B cell (primary cell): ENCODE results near the gene PPM1M. TPM values are rescaled to one million over a fixed set of nuclear protein-coding genes. Genes with fewer than 3 reads are reported as not detected.

Experiments used
- ATAC-seq: fragments of 200-7000 bp; cut with Tn5 transposase; one replicate; pipeline ENCODE4 v1.10.0; 2021; ENCODE audit warnings: low read depth, mild to moderate bottlenecking, moderate number of reproducible peaks, moderate library complexity
- CTCF ChIA-PET: fragments of 350-600 bp; sonication (Branson Sonifier 250); formaldehyde crosslinking; loops from one replicate; lab custom pipeline; 2021; ENCODE audit warnings: antibody characterized with exemption, inconsistent platforms; lab: Charles Lee
- POLR2A ChIA-PET: fragments of 350-600 bp; sonication (Branson Sonifier 250); formaldehyde crosslinking; loops from one replicate; lab custom pipeline; 2021; ENCODE audit warnings: antibody characterized with exemption; lab: Charles Lee
- DNase-seq: peaks from one replicate; pipeline ENCODE4 v3.0.0; 2013
- H2AFZ ChIP-seq: 2 replicates; pipeline ENCODE4 v1.6.1; 2012; ENCODE audit warnings: mild to moderate bottlenecking, low read depth, low read length; ENCODE audit not compliant: insufficient read depth, poor library complexity, severe bottlenecking
- H3K27ac ChIP-seq, 2 donors: 1 replicate in 1 of 2; 2 replicates in 1 of 2; pipeline ENCODE4 v1.5.1; 2012 to 2013; ENCODE audit warnings: low read length in 2 of 2, mild to moderate bottlenecking in 2 of 2, moderate library complexity in 1 of 2
- H3K27me3 ChIP-seq, 4 experiments: fragments of 200-600 bp in 1 of 4; sonication (generic) in 1 of 4; replicated peaks in 1 of 4; 1 replicate in 2 of 4; 2 replicates in 2 of 4; pipeline versions ENCODE4 v1.6.1 to v1.7.0; 2013 to 2016; ENCODE audit warnings: low read length in 3 of 4, mild to moderate bottlenecking in 2 of 4, mixed read lengths in 1 of 4, moderate library complexity in 1 of 4; ENCODE audit not compliant: insufficient read depth in 4 of 4, control insufficient read depth in 3 of 4; ENCODE audit errors: control extremely low read depth in 1 of 4
- H3K36me3 ChIP-seq, 2 experiments: replicated peaks in 1 of 2; 1 replicate in 1 of 2; 2 replicates in 1 of 2; pipeline versions ENCODE4 v1.6.1 to v1.7.1; 2013; ENCODE audit warnings: low read length in 1 of 2; ENCODE audit not compliant: insufficient read depth in 2 of 2, control insufficient read depth in 1 of 2; ENCODE audit errors: control extremely low read depth in 1 of 2, extremely low read depth in 1 of 2
- H3K4me1 ChIP-seq, 2 donors: fragments of 200-600 bp in 1 of 2; sonication (generic) in 1 of 2; 1 replicate in 1 of 2; 2 replicates in 1 of 2; pipeline versions ENCODE4 v1.5.1 to v1.6.1; 2013 to 2017; ENCODE audit warnings: low read length in 2 of 2; ENCODE audit not compliant: control insufficient read depth in 2 of 2, insufficient read depth in 2 of 2
- H3K4me2 ChIP-seq: replicated peaks from 2 replicates; pipeline ENCODE3; 2012; ENCODE audit warnings: mild to moderate bottlenecking, low read depth, low read length; ENCODE audit not compliant: poor library complexity, severe bottlenecking
- H3K4me3 ChIP-seq, 5 experiments: fragments of 200-600 bp in 1 of 5; sonication (generic) in 1 of 5; 1 replicate in 3 of 5; 2 replicates in 2 of 5; pipeline versions ENCODE4 v1.5.1 to v1.7.0; 2011 to 2016; ENCODE audit warnings: low read length in 4 of 5, mild to moderate bottlenecking in 4 of 5, low read depth in 2 of 5, control low read depth in 1 of 5, moderate library complexity in 1 of 5; ENCODE audit not compliant: insufficient read depth in 1 of 5; ENCODE audit errors: control extremely low read depth in 1 of 5, extremely low read depth in 1 of 5
- H3K79me2 ChIP-seq: fragments of 200-600 bp; sonication (generic); one replicate; pipeline ENCODE4 v1.6.0; 2016; ENCODE audit warnings: low read length; ENCODE audit not compliant: control insufficient read depth, insufficient read depth
- H3K9ac ChIP-seq: fragments of 200-600 bp; sonication (generic); 2 replicates; pipeline ENCODE4 v1.6.1; 2017; ENCODE audit warnings: mild to moderate bottlenecking, low read length, moderate library complexity
- H3K9me3 ChIP-seq, 3 donors: one replicate each; pipeline versions ENCODE4 v1.6.1 to v1.7.1; 2013; ENCODE audit warnings: low read length in 2 of 3; ENCODE audit not compliant: control insufficient read depth in 2 of 3, insufficient read depth in 1 of 3; ENCODE audit errors: control extremely low read depth in 1 of 3
- H4K20me1 ChIP-seq: 2 replicates; pipeline ENCODE4 v1.6.0; 2012; ENCODE audit warnings: mild to moderate bottlenecking, low read length; ENCODE audit not compliant: insufficient read depth, control insufficient read depth, poor library complexity, severe bottlenecking
- H3K27ac Mint-ChIP-seq: one replicate; pipeline ENCODE4 v1.8.0; 2021; ENCODE audit warnings: mixed read lengths
- H3K27me3 Mint-ChIP-seq: one replicate; pipeline ENCODE4 v1.8.0; 2021; ENCODE audit warnings: mixed read lengths
- H3K4me1 Mint-ChIP-seq: one replicate; pipeline ENCODE4 v1.8.0; 2021; ENCODE audit warnings: mixed read lengths
- H3K4me3 Mint-ChIP-seq: one replicate; pipeline ENCODE4 v1.8.0; 2021; ENCODE audit warnings: mixed read lengths
- H3K9me3 Mint-ChIP-seq: one replicate; pipeline ENCODE4 v1.8.0; 2022; ENCODE audit warnings: mixed read lengths; ENCODE audit not compliant: insufficient read depth
- EZH2 ChIP-seq: IDR thresholded peaks from 2 replicates; pipeline ENCODE4 v1.6.1; 2012; ENCODE audit warnings: borderline replicate concordance, low read depth, mild to moderate bottlenecking, moderate library complexity, low read length; ENCODE audit not compliant: insufficient read depth, poor library complexity, severe bottlenecking
- WGBS: methylation state at CpG from one replicate; pipeline ENCODE4 v1.1.5; 2013; ENCODE audit warnings: missing lambda C conversion rate; ENCODE audit not compliant: insufficient coverage; 5-methylcytosine and 5-hydroxymethylcytosine counted together
- intact Hi-C: fragments of 100-400 bp; cut with micrococcal nuclease; formaldehyde crosslinking; loops from one replicate; pipeline ENCODE4 v1.10.0; 2022
- polyA plus RNA-seq: library from polyadenylated mRNA; depleted of rRNA; stranded (reverse); fragments of >200 nt; gene quantifications from 2 replicates; pipeline ENCODE4 v1.2.3, GENCODE V29; 2012
- total RNA-seq, 2 donors: library from RNA; stranded (reverse); fragments of 120-200 nt in 1 of 2; gene quantifications; 1 replicate in 1 of 2; 2 replicates in 1 of 2; pipeline versions ENCODE4 v1.2.3 to v1.2.4, GENCODE V29; 2013 to 2022
- TF ChIP-seq, protein P1 (sequence below): fragments of 200-600 bp; IDR thresholded peaks from one replicate; pipeline ENCODE4 v1.8.0; 2022; ENCODE audit warnings: antibody characterized with exemption, mild to moderate bottlenecking

The PPM1M gene
- total and polyA plus RNA-seq, 2 donors (not counting 1 experiment from before 2014, with no cell fraction given) = 45.0 to 65.2 TPM

DNA sequence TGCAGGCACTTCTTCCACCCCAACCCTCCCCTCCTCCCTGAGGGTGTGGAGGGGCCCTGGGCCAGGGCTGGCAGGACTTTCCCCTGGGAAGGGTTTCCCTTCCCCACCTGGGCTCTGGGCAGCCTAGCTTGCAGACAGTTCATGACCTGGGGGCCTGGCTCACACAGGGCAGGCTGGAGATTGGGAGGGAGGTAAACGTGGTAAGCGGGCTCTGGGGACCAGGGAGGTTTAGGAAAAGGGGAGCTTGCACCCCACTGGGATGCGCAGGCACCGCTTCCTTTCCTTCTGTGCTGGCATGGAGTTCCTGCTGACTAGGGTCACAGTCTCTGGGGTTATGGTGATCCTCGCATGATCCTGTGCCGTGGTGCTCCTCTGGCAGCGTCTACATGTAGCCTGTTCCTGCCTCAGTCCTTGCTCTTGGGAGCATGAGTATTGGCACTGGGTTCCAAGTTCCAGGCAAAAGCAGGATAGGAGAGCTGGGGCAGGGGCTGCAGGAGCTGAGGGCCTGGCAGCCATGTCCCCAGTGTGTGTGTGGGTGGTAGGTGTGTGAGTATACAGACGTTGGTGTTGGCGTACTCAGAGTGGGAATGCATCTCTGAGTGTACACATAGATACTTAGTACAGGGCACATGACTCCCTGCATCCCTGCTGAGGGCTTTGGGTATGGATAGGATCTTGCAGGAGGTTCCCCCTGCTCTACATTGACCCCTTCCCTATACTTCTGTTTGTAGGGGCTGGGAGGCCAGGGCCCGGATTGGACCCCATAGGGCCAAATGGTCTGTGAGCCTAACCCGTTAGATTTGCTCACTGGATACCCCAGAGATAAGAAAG lies 49.0 kb downstream of the PPM1M start:
- H2AFZ ChIP-seq = no peak overlapping the region
- H3K9ac ChIP-seq = no peak overlapping the region
- Mint-ChIP-seq H3K9me3 (no peaks in the 10 kb centered on the region), H3K4me3 (no peak overlapping the region), H3K27me3 (no peaks in the 10 kb centered on the region), H3K27ac (no peak overlapping the region), H3K4me1 (peaks cover 19% of the 10 kb centered on the region)
- H3K79me2 ChIP-seq = peaks cover 54% of the 10 kb centered on the region
- H3K4me1 ChIP-seq = peaks cover 0 to 12% of the 10 kb centered on the region in 2 donors
- TF ChIP-seq, protein P1, sequence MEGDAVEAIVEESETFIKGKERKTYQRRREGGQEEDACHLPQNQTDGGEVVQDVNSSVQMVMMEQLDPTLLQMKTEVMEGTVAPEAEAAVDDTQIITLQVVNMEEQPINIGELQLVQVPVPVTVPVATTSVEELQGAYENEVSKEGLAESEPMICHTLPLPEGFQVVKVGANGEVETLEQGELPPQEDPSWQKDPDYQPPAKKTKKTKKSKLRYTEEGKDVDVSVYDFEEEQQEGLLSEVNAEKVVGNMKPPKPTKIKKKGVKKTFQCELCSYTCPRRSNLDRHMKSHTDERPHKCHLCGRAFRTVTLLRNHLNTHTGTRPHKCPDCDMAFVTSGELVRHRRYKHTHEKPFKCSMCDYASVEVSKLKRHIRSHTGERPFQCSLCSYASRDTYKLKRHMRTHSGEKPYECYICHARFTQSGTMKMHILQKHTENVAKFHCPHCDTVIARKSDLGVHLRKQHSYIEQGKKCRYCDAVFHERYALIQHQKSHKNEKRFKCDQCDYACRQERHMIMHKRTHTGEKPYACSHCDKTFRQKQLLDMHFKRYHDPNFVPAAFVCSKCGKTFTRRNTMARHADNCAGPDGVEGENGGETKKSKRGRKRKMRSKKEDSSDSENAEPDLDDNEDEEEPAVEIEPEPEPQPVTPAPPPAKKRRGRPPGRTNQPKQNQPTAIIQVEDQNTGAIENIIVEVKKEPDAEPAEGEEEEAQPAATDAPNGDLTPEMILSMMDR = no peak
- no peak for TF ChIP-seq EZH2
- peaks cover 15% of the 10 kb centered on the region for H4K20me1 ChIP-seq
- CTCF ChIA-PET = interaction anchor here (0.6 to 12.8 kb wide), 3 partner anchors 41 to 74 kb away, joined by 3 to 352 read pairs (median 4); no protein-coding TSS in a partner anchor
- no peak overlapping the region for H3K4me3 ChIP-seq
- no peaks in the 10 kb centered on the region for H3K9me3 ChIP-seq
- H3K4me2 ChIP-seq = no peak overlapping the region
- 99% methylated on average over 7 of the region's 11 CpGs for WGBS
- H3K27ac ChIP-seq = no peak overlapping the region
- ATAC-seq (no peak), DNase-seq (no peak)
- POLR2A ChIA-PET = no interaction called here
- no peaks in the 10 kb centered on the region for H3K27me3 ChIP-seq
- H3K36me3 ChIP-seq = peaks cover 0 to 38% of the 10 kb centered on the region in 2 experiments
- intact Hi-C loops = no loop called here

DNA sequence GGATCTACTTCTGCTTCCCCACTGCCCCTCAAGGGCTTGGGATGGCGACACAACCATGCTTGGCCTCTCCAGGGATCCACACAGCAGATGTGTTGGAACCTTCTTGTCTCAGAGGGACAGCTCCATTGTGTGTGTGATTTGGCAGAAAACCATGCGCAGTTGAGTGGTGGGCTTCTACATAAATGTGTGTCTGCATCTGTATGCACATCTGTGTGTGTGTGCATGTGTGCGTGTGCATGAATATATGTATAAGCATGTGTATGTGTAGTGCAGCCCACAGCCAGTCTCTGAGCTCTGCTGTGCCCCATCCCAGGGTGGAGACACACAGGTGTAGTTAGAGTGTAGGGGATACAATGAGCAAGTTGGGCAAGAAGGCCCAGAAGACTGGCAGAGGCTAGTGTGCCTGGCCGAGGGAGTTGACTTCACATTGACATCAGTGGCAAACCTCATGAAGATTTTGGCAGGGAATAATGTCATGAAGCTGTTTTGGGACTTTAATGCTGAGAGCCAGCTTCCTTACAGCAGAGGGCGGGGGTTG lies 50.2 kb downstream of the PPM1M start:
- Histone ChIP-seq H3K36me3 (peaks cover 0 to 37% of the 10 kb centered on the region in 2 experiments), H3K9me3 (no peaks in the 10 kb centered on the region), H3K27ac (no peak overlapping the region), H2AFZ (no peak overlapping the region), H4K20me1 (peaks cover 15% of the 10 kb centered on the region), H3K4me3 (no peak overlapping the region), H3K9ac (no peak overlapping the region), H3K79me2 (peaks cover 42% of the 10 kb centered on the region), H3K4me2 (no peak overlapping the region), H3K27me3 (no peaks in the 10 kb centered on the region), H3K4me1 (peaks cover 0 to 16% of the 10 kb centered on the region in 2 donors)
- H3K4me3 Mint-ChIP-seq = no peak overlapping the region
- H3K27ac Mint-ChIP-seq = no peak overlapping the region
- DNase-seq = no peak
- peaks cover 25% of the 10 kb centered on the region for H3K4me1 Mint-ChIP-seq
- 96% methylated on average over 4 of the region's 5 CpGs for WGBS
- no peaks in the 10 kb centered on the region for H3K27me3 Mint-ChIP-seq
- no peaks in the 10 kb centered on the region for H3K9me3 Mint-ChIP-seq
- ChIA-PET POLR2A (no interaction called here), CTCF (interaction anchor here (1.0 to 12.8 kb wide), 5 partner anchors 14 to 76 kb away, joined by 3 to 352 read pairs (median 4); no protein-coding TSS in a partner anchor)
- intact Hi-C loops = no loop called here
- ATAC-seq = no peak
- TF ChIP-seq, protein P1 = no peak
- TF ChIP-seq EZH2 = no peak
